ENCODE data around the gene ACOXL.

The ACOXL gene

GRCh38 chr2:111062417-111062816 is 330.0 kb downstream of the ACOXL start:
- TF ChIP-seq CTCF (IDR thresholded peaks at IDR 0.05), result no peak

- no peak for TF ChIP-seq CTCF (IDR thresholded peaks at IDR 0.05)
Observed at GRCh38 chr2:111066062-111066593, 333.8 kb downstream of the ACOXL start.

DNA sequence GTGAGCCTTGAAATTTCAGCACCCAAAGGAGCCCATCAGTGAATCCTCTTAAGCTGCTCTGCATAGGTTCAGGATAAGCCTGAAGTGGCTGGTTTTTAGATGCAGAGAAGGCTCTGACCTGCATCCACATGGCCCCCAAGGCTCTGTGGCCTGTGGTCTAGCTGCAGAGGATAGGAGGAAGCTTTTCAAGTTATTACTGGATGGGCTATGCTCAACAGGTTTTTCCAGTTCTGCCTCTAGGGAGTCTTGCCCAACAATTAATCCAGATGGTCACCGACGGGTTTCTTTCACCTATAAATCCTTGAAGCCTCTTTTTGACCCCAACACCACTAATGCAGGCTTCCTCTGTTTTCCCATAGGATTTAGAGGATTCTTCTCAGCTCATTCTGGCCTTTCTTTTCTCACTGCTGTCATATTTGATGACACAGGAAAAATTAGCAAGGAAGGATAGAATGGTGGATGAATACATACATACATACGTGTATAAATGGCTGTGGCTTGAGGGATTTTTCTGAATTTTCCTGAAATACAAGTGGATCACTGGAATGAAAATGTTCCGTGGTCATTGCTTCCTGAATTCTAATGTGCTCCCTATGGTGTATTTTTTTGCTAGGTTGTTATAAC is 336.2 kb downstream of the ACOXL start:
- TF ChIP-seq CTCF (IDR thresholded peaks at IDR 0.05), result no peak

GRCh38 chr2:111069722-111070121 is 337.3 kb downstream of the ACOXL start:
- no peak for TF ChIP-seq CTCF (IDR thresholded peaks at IDR 0.05)

- no peak for TF ChIP-seq CTCF (IDR thresholded peaks at IDR 0.05)
Observed at GRCh38 chr2:111071600-111072171, 339.3 kb downstream of the ACOXL start.

- no peak for TF ChIP-seq CTCF (IDR thresholded peaks at IDR 0.05)
Observed at GRCh38 chr2:111072220-111072871, 340.0 kb downstream of the ACOXL start.

GRCh38 chr2:111091811-111092211 is 359.4 kb downstream of the ACOXL start:
- no peak for TF ChIP-seq CTCF (IDR thresholded peaks at IDR 0.05)

Data from LNCAP (cell line).